Keratinocyte (primary cell): ENCODE measurements around the gene P3H2. TPM values are rescaled to one million over a fixed set of nuclear protein-coding genes. Genes with fewer than 3 reads are reported as not detected.

ENCODE experiments used
- DNase-seq: peaks from one replicate; pipeline ENCODE4 v3.0.0-alpha.2; 2011; ENCODE audit warnings: low read depth, missing footprints, low spot score
- FAIRE-seq: peaks from 2 replicates; lab custom pipeline; 2011; peaks lifted over from hg19 to GRCh38; lab: Jason Lieb, UNC
- H2AFZ ChIP-seq: 2 replicates; pipeline ENCODE4 v1.6.0; 2012; ENCODE audit warnings: low read length, control low read depth, inconsistent platforms; ENCODE audit not compliant: control insufficient read depth
- H3K27ac ChIP-seq: 2 replicates; pipeline ENCODE4 v1.5.1; 2011; ENCODE audit warnings: low read length; ENCODE audit not compliant: control insufficient read depth, insufficient read depth
- H3K27me3 ChIP-seq: 3 replicates; pipeline ENCODE4 v1.6.0; 2011; ENCODE audit warnings: low read length; ENCODE audit not compliant: control insufficient read depth, insufficient read depth; ENCODE audit errors: extremely low read depth
- H3K36me3 ChIP-seq, 2 experiments: 2 replicates in 1 of 2; 3 replicates in 1 of 2; pipeline ENCODE4 v1.5.1; 2011; ENCODE audit warnings: low read length in 2 of 2, mild to moderate bottlenecking in 1 of 2; ENCODE audit not compliant: control insufficient read depth in 2 of 2, insufficient read depth in 2 of 2; ENCODE audit errors: extremely low read depth in 1 of 2
- H3K4me1 ChIP-seq: 3 replicates; pipeline ENCODE4 v1.5.1; 2011; ENCODE audit warnings: low read length; ENCODE audit not compliant: control insufficient read depth, insufficient read depth; ENCODE audit errors: extremely low read depth
- H3K4me2 ChIP-seq: 3 replicates; pipeline ENCODE4 v1.6.0; 2011; ENCODE audit warnings: low read depth, low read length; ENCODE audit not compliant: control insufficient read depth, insufficient read depth; ENCODE audit errors: extremely low read depth
- H3K4me3 ChIP-seq, 3 experiments: fragments of 200-600 bp in 1 of 3; sonication (generic) in 1 of 3; 2 replicates in 2 of 3; 3 replicates in 1 of 3; pipeline ENCODE4 v1.5.1; 2011 to 2016; ENCODE audit warnings: low read length in 3 of 3, mild to moderate bottlenecking in 3 of 3, control low read depth in 2 of 3, inconsistent platforms in 1 of 3, low read depth in 1 of 3, mixed read lengths in 1 of 3, mixed run types in 1 of 3, moderate library complexity in 1 of 3; ENCODE audit not compliant: control insufficient read depth in 2 of 3, insufficient read depth in 2 of 3; ENCODE audit errors: extremely low read depth in 1 of 3
- H3K79me2 ChIP-seq: 2 replicates; pipeline ENCODE4 v1.6.0; 2012; ENCODE audit warnings: low read length; ENCODE audit not compliant: control insufficient read depth, insufficient read depth
- H3K9ac ChIP-seq: 3 replicates; pipeline ENCODE4 v1.6.0; 2011; ENCODE audit warnings: low read length; ENCODE audit not compliant: control insufficient read depth, insufficient read depth; ENCODE audit errors: extremely low read depth
- H3K9me1 ChIP-seq: 3 replicates; pipeline ENCODE4 v1.6.0; 2011; ENCODE audit warnings: low read length; ENCODE audit not compliant: control insufficient read depth, insufficient read depth; ENCODE audit errors: extremely low read depth
- H3K9me3 ChIP-seq: 2 replicates; pipeline ENCODE4 v1.5.1; 2012; ENCODE audit warnings: low read depth, low read length; ENCODE audit not compliant: control insufficient read depth
- H4K20me1 ChIP-seq: 3 replicates; pipeline ENCODE4 v1.6.0; 2011; ENCODE audit warnings: low read length; ENCODE audit not compliant: control insufficient read depth, insufficient read depth; ENCODE audit errors: extremely low read depth
- CTCF ChIP-seq, 3 experiments: IDR thresholded peaks in 1 of 3; conservative IDR thresholded peaks in 1 of 3; optimal IDR thresholded peaks in 1 of 3; 2 replicates in 2 of 3; 3 replicates in 1 of 3; pipeline versions ENCODE3 to v1.5.1; 2011; ENCODE audit warnings: low read length in 3 of 3, mild to moderate bottlenecking in 3 of 3, moderate library complexity in 2 of 3, control low read depth in 1 of 3, inconsistent platforms in 1 of 3; ENCODE audit not compliant: insufficient read depth in 2 of 3; ENCODE audit errors: extremely low read depth in 1 of 3
- EZH2 ChIP-seq: IDR thresholded peaks from one replicate; pipeline ENCODE4 v1.6.1; 2012; ENCODE audit warnings: inconsistent platforms, mild to moderate bottlenecking, low read length, moderate library complexity
- dilution Hi-C: fragments of 300-500 bp; cut with MboI; formaldehyde crosslinking; loops from one replicate; pipeline ENCODE4 v1.7.0; 2020; ENCODE audit warnings: low sequenced_read_pairs; ENCODE audit not compliant: extremely low pct_ligation_motif_present
- polyA plus RNA-seq, 5 experiments: library from polyadenylated mRNA; depleted of rRNA in 3 of 5; stranded (reverse) in 3 of 5; stranded (forward) in 1 of 5; unstranded in 1 of 5; fragments of >200 nt; gene quantifications; 1 replicate in 1 of 5; 2 replicates in 3 of 5; 3 replicates in 1 of 5; pipeline versions ENCODE4 v1.2.1 to v1.2.3, GENCODE V29; 2011 to 2012; ENCODE audit warnings: missing spikeins in 2 of 5, low read depth in 1 of 5, low replicate concordance in 1 of 5

P3H2 gene
- polyA plus RNA-seq, 1 donor (not counting 4 experiments of a cell fraction or from before 2014, with no cell fraction given): 115 TPM

DNA sequence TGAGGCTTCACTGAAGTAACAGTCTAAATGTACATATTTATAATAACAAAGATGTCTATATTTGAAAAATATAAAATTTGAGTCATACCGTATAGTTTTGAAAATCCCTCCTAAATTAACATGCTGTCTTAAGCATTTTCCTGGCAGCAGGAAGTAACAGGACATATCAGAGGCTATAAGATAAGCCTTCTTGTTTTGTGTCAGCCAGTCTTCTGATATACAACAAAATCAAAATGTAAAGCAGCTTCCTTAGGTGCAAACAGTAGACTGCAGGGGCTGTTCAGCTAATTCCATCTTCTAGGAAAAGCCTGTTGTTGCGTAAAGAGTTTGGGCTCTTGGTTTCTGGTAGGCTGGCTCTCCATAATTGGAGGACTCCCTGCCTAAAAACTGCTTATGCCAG lies 56.0 kb downstream of the P3H2 start:
- no peak for DNase-seq
- Histone ChIP-seq H3K36me3 (no peaks in the 10 kb centered on the region), H3K4me3 (no peak overlapping the region), H3K4me1 (peaks cover 18% of the 10 kb centered on the region), H3K27me3 (no peaks in the 10 kb centered on the region), H3K9ac (no peak overlapping the region), H3K9me1 (peaks cover under 1% of the 10 kb centered on the region), H3K27ac (peak overlapping the region; percentile 46), H3K79me2 (peaks cover 51% of the 10 kb centered on the region), H2AFZ (no peak overlapping the region), H4K20me1 (no peaks in the 10 kb centered on the region), H3K9me3 (no peaks in the 10 kb centered on the region), H3K4me2 (peak overlapping the region; percentile 54)
- dilution Hi-C loops: no loop called here
- TF ChIP-seq EZH2 (no peak), CTCF (optimal IDR thresholded peaks at IDR 0.05 in 1 of 3, IDR thresholded peaks at IDR 0.05 in 1 of 3, conservative IDR thresholded peaks at IDR 0.05 in 1 of 3; ENCODE audit: extremely low read depth in 1 of 3, insufficient read depth in 2 of 3, low read length in 3 of 3) (no peak)
- peak; percentile 73 for FAIRE-seq

DNA sequence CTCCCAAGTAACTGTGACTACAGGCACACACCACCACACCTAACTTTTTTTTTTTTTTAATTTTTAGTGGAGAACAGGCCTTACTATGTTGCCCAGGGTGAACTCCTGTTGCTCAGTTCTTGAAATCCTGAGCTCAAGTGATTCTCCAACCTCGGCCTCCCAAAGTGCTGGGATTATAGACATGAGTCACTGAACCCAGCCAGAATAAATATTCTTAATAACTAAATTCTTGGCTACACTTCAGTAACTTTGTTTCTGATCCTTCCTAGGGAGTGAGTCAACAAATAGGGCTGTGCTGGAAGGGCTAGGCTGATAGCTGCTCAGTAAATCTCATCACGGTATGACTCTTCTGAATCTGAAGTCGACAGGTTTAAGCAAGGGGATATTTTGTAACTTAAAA lies 56.6 kb downstream of the P3H2 start:
- Histone ChIP-seq H3K4me3 (no peak overlapping the region), H4K20me1 (no peaks in the 10 kb centered on the region), H3K4me1 (peaks cover 18% of the 10 kb centered on the region), H3K9ac (no peak overlapping the region), H2AFZ (no peak overlapping the region), H3K27ac (peak overlapping the region; percentile 46), H3K9me1 (peaks cover 2% of the 10 kb centered on the region), H3K27me3 (no peaks in the 10 kb centered on the region), H3K36me3 (no peaks in the 10 kb centered on the region), H3K4me2 (peak overlapping the region; percentile 54), H3K9me3 (no peaks in the 10 kb centered on the region), H3K79me2 (peaks cover 51% of the 10 kb centered on the region)
- dilution Hi-C loops: no loop called here
- DNase-seq (peak; percentile 45), FAIRE-seq (peak; percentile 86)
- no peak for TF ChIP-seq EZH2
- TF ChIP-seq CTCF (optimal IDR thresholded peaks at IDR 0.05 in 1 of 3, IDR thresholded peaks at IDR 0.05 in 1 of 3, conservative IDR thresholded peaks at IDR 0.05 in 1 of 3; ENCODE audit: extremely low read depth in 1 of 3, insufficient read depth in 2 of 3, low read length in 3 of 3): no peak
